Jurkat, Clone E6-1 (cell line): ENCODE data around the gene LIFR.

ENCODE experiments used
- DNase-seq: peaks from one replicate; pipeline ENCODE4 v3.0.0-alpha.2; 2011; ENCODE audit warnings: low read depth, low spot score
- H3K4me3 ChIP-seq: 2 replicates; pipeline ENCODE4 v1.5.1; 2011; ENCODE audit warnings: mild to moderate bottlenecking, low read length, control low read depth, moderate library complexity

Gene LIFR

GRCh38 chr5:38554861-38555260 is 1.6 kb downstream of the LIFR start:
- H3K4me3 ChIP-seq: no peak overlapping the region
- no peak for DNase-seq

- H3K4me3 ChIP-seq: no peak overlapping the region
- no peak for DNase-seq
These were observed 2.0 kb downstream of the LIFR start for GRCh38 chr5:38554403-38554802.

- no peak for DNase-seq
- H3K4me3 ChIP-seq: no peak overlapping the region
These were observed 3.4 kb downstream of the LIFR start for GRCh38 chr5:38553001-38553521.

GRCh38 chr5:38551030-38552017 is 5.1 kb downstream of the LIFR start:
- no peak for DNase-seq
- H3K4me3 ChIP-seq: no peak overlapping the region

GRCh38 chr5:38548064-38548759 is 8.2 kb downstream of the LIFR start:
- DNase-seq: no peak

GRCh38 chr5:38547257-38547656 is 9.2 kb downstream of the LIFR start:
- H3K4me3 ChIP-seq: no peak overlapping the region
- DNase-seq: no peak

More at GRCh38 chr5:38548064-38548759, 8.2 kb downstream of the LIFR start:
- no peak overlapping the region for H3K4me3 ChIP-seq

- no peak for DNase-seq
- H3K4me3 ChIP-seq: no peak overlapping the region
These were observed 9.7 kb downstream of the LIFR start for GRCh38 chr5:38546691-38547146.

GRCh38 chr5:38543886-38544285 is 12.6 kb downstream of the LIFR start:
- H3K4me3 ChIP-seq: no peak overlapping the region
- no peak for DNase-seq

GRCh38 chr5:38543074-38543473 is 13.4 kb downstream of the LIFR start:
- H3K4me3 ChIP-seq: no peak overlapping the region
- no peak for DNase-seq

GRCh38 chr5:38541174-38541725 is 15.2 kb downstream of the LIFR start:
- no peak for DNase-seq
- H3K4me3 ChIP-seq: no peak overlapping the region

GRCh38 chr5:38540314-38540713 is 16.1 kb downstream of the LIFR start:
- no peak for DNase-seq
- no peak overlapping the region for H3K4me3 ChIP-seq

- H3K4me3 ChIP-seq: no peak overlapping the region
- DNase-seq: no peak
These were observed 18.3 kb downstream of the LIFR start for GRCh38 chr5:38538161-38538560.

GRCh38 chr5:38537505-38537904 is 18.9 kb downstream of the LIFR start:
- DNase-seq: no peak
- H3K4me3 ChIP-seq: no peak overlapping the region

- no peak for DNase-seq
- no peak overlapping the region for H3K4me3 ChIP-seq
These were observed 19.5 kb downstream of the LIFR start for GRCh38 chr5:38536968-38537367.

- no peak overlapping the region for H3K4me3 ChIP-seq
- no peak for DNase-seq
These were observed 20.6 kb downstream of the LIFR start for GRCh38 chr5:38535845-38536244.

GRCh38 chr5:38535248-38535750 is 21.1 kb downstream of the LIFR start:
- no peak overlapping the region for H3K4me3 ChIP-seq
- DNase-seq: no peak

- no peak for DNase-seq
- no peak overlapping the region for H3K4me3 ChIP-seq
These were observed 22.3 kb downstream of the LIFR start for GRCh38 chr5:38534156-38534453.

- DNase-seq: no peak
- H3K4me3 ChIP-seq: no peak overlapping the region
These were observed 22.9 kb downstream of the LIFR start for GRCh38 chr5:38533286-38534155.

- no peak overlapping the region for H3K4me3 ChIP-seq
- no peak for DNase-seq
These were observed 24.2 kb downstream of the LIFR start for GRCh38 chr5:38532165-38532669.
